ENCODE measurements around the gene DNM3.
"Not testable (repeated sequence)": the region's sequence is repeated elsewhere in the genome, so short reads cannot be mapped to it uniquely, and the experiment has no call there.

Gene DNM3

DNA sequence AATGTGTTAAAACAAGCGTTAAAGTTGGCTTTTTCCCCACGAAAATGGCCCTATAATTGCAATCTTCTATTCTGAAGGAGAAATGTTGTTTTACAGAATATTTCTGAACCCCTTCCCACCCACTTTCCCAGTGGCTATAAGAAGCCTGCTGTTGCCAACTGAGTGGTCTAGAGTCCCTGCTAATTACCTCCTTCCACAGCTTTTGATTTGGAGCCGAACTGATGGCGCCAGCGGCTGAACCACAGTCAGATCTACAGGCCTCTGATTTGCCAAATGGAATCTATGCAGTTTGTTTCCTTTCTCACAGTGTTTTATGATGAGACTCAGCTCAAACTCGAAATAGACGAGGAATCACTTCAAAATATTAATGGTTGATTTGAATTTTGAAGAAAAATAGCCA is 503.1 kb downstream of the DNM3 start:
- DNase-seq: no peak

GRCh38 chr1:172345077-172345476 is 503.8 kb downstream of the DNM3 start:
- no peak for DNase-seq

- DNase-seq: no peak
Measured at GRCh38 chr1:172347416-172347815, 506.1 kb downstream of the DNM3 start.

DNA sequence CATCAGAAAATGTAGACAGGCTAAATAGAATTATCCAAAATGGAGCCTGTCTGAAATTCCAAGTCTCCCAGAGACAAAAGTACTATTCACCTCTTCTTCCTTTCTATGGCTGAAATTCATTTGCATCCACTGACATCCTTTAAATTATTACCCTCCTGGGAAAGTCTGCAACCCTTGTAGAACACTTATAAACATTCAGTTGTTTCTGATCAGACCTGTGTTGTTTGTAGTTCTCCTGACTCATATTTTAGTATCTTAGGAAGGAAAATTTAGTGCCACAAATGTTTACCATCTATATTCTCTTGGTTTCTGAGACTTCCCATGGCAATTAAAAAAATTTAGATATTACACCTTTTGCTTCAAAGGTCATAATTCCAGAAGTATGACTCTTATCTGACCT is 509.6 kb downstream of the DNM3 start:
- DNase-seq: no peak

GRCh38 chr1:172351346-172351745 is 510.0 kb downstream of the DNM3 start:
- no peak for DNase-seq

- DNase-seq: no peak
Measured at GRCh38 chr1:172351754-172352161, 510.5 kb downstream of the DNM3 start.

GRCh38 chr1:172352435-172352834 is 511.1 kb downstream of the DNM3 start:
- no peak for DNase-seq

GRCh38 chr1:172354291-172355274 is 513.3 kb downstream of the DNM3 start:
- DNase-seq: no peak

- no peak for DNase-seq
Measured at GRCh38 chr1:172356620-172357019, 515.3 kb downstream of the DNM3 start.

- DNase-seq: no peak
Measured at GRCh38 chr1:172357753-172358385, 516.6 kb downstream of the DNM3 start.

GRCh38 chr1:172359491-172359999 is 518.2 kb downstream of the DNM3 start:
- no peak for DNase-seq

GRCh38 chr1:172360511-172360910 is 519.2 kb downstream of the DNM3 start:
- no peak for DNase-seq

DNA sequence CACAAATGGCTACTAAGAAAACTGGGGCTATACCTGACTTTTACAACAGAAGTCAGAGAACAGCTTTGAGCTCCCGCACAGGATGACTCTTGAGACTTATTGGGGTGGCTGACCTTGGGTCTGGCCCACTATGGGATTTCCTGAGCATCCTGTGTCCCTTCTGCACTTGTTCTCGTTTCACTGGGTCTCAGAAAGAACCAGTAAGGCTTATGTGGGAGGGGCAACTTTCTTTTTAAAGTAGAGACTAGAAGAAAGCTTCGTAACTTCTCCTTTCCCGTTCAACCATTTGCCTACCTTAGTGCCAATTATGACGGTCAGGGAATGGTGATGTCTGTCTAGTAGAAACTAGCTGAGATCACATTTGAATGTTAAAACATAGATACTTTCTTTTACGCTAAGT is 519.7 kb downstream of the DNM3 start:
- no peak for DNase-seq

DNA sequence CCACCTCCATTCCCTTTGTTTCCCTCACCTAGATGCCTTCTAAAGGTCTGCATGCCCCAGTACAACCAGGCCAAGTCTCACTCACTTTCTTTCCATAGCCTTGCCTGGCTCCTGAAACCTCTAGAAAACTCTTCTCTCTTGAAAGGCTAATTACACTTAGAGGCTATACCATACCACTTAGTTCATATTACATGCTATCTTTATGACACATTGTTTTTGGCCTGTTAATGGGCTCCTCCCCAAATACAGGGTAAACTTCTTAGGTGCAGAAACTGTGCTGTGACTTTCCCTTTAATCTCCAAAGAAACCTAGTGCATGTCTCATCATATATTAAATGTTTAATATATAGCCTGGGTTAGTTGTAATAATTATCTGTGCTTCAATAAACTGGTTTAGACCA is 522.6 kb downstream of the DNM3 start:
- DNase-seq: no peak

DNA sequence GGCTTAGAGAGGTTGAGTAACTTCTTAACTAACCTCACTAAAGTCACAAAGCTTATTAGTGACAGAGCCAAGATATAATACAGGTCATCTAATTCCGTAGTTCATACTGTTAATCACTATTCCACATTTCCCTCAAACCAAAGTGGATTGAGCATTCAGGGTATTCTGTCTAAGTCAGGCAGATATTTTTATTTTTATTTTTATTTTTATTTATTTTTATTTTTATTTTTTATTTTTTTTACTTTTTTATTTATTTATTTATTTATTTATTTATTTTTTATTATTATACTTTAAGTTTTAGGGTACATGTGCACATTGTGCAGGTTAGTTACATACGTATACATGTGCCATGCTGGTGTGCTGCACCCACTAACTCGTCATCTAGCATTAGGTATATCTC is 530.3 kb downstream of the DNM3 start:
- DNase-seq: not testable (repeated sequence)

- DNase-seq: no peak
Measured at GRCh38 chr1:172373864-172374263, 532.6 kb downstream of the DNM3 start.

- no peak for DNase-seq
Measured at GRCh38 chr1:172375211-172375631, 533.9 kb downstream of the DNM3 start.

DNA sequence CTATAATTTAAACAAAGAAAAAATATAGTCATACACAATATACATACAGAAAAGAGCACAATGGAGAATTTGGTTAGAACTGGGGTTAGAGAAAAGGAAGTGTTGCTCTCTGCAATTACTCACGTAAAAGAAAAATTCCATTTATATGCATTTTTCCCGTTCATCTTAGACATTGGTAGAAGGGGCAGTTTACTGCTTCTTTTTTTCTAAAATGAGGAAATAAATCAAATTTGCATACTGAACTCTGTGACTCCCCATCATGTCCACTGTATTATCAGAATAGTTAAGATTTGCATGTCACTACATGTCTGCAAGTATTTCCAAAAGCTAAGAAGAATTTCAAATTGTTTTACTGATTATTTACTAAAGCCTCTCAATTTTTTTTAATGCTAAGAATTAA is 535.1 kb downstream of the DNM3 start:
- DNase-seq: no peak

DNA sequence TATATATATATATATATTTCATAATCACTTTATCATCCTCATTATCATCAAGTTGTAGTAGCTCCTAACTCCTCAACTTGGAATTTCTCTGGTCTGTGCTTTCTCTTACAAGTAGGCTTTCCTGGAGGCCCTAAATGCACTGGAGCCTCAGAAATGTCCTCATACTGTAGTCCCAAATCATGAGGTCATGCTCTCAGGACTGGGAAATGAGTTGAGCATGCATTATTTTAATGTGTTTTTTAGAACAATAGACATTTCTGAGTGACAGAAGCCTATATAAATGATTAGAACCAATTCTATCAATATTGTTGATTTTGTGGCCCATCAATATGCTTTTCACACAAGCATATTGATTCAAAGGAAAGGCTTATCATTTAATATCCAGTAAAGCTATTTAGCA is 536.3 kb downstream of the DNM3 start:
- no peak for DNase-seq

DNA sequence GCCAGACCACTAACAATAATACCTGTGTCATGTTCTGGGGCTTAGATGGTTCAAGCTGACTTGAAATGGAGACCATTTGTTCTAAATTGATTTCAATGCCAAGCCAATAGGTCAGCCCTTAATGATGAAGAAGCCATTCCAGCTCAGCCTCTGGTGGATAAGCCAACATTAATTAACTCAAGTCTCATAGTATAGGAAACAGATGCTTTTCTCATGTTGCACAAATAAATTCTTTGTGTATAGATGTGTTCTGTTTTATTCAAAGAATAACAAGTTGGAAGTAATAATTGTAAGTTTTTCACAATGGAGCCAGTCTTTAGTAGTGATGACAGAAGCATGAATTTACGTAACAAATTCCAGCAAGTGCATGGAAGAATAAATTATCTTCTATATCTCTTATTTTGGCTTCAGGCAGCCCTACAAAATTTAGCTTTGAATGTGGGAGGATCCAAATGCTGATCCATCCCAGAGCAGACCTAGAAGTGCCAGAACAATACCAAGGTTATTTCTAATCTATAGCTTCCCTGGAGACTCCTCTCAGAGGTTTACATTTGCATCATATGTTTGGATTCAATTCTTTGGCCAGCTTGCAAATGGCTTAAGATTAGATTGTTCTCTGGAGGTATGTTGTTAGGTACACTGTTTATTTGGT is 536.9 kb downstream of the DNM3 start:
- DNase-seq: no peak

DNA sequence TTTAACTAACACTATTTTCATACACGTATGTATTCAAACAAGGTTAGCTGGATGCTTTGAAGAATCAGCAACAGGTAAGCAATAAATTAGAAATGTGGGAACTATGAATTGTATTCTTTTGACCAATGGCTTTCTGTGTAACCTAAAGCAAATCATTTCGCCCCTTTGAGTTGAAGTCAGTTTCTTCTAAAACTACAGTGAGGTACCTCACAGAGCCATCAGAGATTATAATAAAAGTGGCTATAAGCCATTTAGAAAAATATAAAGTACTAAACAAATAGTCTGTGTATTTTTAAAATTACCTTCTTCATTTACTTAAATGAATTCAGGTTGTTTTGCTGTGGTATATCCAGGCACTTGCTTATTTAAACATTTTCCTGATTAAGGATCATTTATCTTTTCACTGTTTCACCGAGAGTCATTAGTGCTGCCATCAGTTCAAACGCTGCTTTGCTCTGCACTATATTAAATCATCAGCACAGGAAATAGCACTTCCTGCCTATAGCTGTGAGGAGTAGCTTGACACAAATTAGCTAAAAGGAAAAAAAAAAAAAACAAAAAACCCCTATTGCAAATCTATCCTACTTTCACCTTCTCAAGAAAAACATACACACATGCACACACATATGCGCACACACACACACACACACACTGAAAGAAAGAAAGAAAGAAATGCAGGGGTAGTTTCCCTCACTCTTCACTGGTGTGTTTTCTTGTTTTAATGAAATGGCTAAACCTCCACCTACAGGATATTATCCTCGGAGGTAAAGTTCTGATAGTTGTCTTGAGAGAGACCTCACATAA is 539.3 kb downstream of the DNM3 start:
- no peak for DNase-seq

GRCh38 chr1:172381946-172382345 is 540.6 kb downstream of the DNM3 start:
- DNase-seq: no peak

DNA sequence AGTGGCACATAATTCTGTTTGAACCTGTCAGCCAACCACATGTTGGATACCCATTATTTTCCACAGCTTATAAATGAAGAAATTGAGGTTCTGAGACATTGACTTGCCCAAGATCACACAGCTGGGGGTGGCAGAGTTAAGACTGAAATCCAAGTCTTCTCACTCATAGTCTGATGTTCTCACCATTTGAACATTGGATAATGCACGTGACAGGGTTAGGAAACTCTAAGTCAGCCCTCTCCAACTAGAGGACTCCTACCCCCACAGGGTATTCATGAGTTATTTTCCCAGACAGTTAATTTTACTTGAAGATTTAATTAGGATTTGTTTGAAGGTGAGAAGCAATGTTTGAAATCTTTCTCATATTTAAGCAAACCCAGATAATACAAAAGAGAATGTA is 541.1 kb downstream of the DNM3 start:
- DNase-seq: no peak

Data from activated CD4-positive, alpha-beta T cell treated with anti-CD3 and anti-CD28 coated beads for 1 hour (primary cell).